ENCODE measurements around the gene TK2.
"Not testable (repeated sequence)": the region's sequence is repeated elsewhere in the genome, so short reads cannot be mapped to it uniquely, and the experiment has no call there.

TK2 gene

GRCh38 chr16:66521252-66521713, 28.6 kb downstream of the TK2 start:
- in situ Hi-C loops (cut with MboI; ENCODE audit: low sequenced_read_pairs), result no loop called here

GRCh38 chr16:66520406-66521170, 29.3 kb downstream of the TK2 start:
- in situ Hi-C loops (cut with MboI; ENCODE audit: low sequenced_read_pairs), result no loop called here

- in situ Hi-C loops (cut with MboI; ENCODE audit: low sequenced_read_pairs), result no loop called here
Observed at GRCh38 chr16:66519482-66520373, 30.2 kb downstream of the TK2 start.

- in situ Hi-C loops (cut with MboI; ENCODE audit: low sequenced_read_pairs), result no loop called here
Observed at GRCh38 chr16:66517586-66518263, 32.2 kb downstream of the TK2 start.

- in situ Hi-C loops (cut with MboI; ENCODE audit: low sequenced_read_pairs), result no loop called here
Observed at GRCh38 chr16:66516808-66517585, 32.9 kb downstream of the TK2 start.

GRCh38 chr16:66516509-66516807, 33.5 kb downstream of the TK2 start:
- in situ Hi-C loops (cut with MboI; ENCODE audit: low sequenced_read_pairs), result no loop called here

GRCh38 chr16:66515596-66516508, 34.1 kb downstream of the TK2 start:
- in situ Hi-C loops (cut with MboI; ENCODE audit: low sequenced_read_pairs), result no loop called here

- in situ Hi-C loops (cut with MboI; ENCODE audit: low sequenced_read_pairs), result not testable (repeated sequence)
Observed at GRCh38 chr16:66514980-66515595, 34.8 kb downstream of the TK2 start.

GRCh38 chr16:66514391-66514790, 35.5 kb downstream of the TK2 start:
- in situ Hi-C loops (cut with MboI; ENCODE audit: low sequenced_read_pairs), result not testable (repeated sequence)

- in situ Hi-C loops (cut with MboI; ENCODE audit: low sequenced_read_pairs), result no loop called here
Observed at GRCh38 chr16:66513111-66513723, 36.7 kb downstream of the TK2 start.

GRCh38 chr16:66512272-66513110, 37.4 kb downstream of the TK2 start:
- in situ Hi-C loops (cut with MboI; ENCODE audit: low sequenced_read_pairs), result no loop called here

GRCh38 chr16:66511602-66512271, 38.2 kb downstream of the TK2 start:
- in situ Hi-C loops (cut with MboI; ENCODE audit: low sequenced_read_pairs), result no loop called here

- in situ Hi-C loops (cut with MboI; ENCODE audit: low sequenced_read_pairs), result no loop called here
Observed at GRCh38 chr16:66510711-66511601, 39.0 kb downstream of the TK2 start.

GRCh38 chr16:66510298-66510697, 39.6 kb downstream of the TK2 start:
- in situ Hi-C loops (cut with MboI; ENCODE audit: low sequenced_read_pairs), result no loop called here

GRCh38 chr16:66509576-66509975, 40.3 kb downstream of the TK2 start:
- in situ Hi-C loops (cut with MboI; ENCODE audit: low sequenced_read_pairs), result no loop called here

GRCh38 chr16:66508914-66509496, 40.9 kb downstream of the TK2 start:
- in situ Hi-C loops (cut with MboI; ENCODE audit: low sequenced_read_pairs), result no loop called here

Measured in hTERT RPE-1 (cell line).